Measurements from ENCODE around the gene OXNAD1. TPM values are rescaled to one million over a fixed set of nuclear protein-coding genes. Genes with fewer than 3 reads are reported as not detected.

OXNAD1 gene
- total RNA-seq, 1 experiment from 2014 or later: 12.1 TPM

DNA sequence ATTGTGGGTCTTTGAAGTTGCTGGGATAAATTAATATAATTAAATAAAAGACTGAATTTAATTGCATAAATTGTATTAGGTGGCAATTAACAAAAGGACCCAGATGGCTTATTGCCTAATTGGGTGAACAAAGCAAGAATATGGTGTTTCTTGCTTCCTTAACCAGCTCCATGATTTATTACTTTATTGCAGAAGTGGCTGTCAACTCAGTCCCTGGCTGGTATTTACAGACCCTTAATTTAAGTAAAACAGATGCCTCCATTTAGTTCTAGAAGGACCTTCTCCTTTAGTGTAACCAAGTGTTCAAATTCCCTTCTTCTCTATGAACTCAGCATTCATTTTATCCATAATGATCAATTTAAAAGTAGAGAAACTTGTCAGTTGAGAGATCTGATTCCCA, 35.3 kb upstream of the OXNAD1 start:
- H3K79me2 ChIP-seq (ENCODE audit: insufficient read depth, low read length): no peaks in the 10 kb centered on the region
- no peak overlapping the region for H3K27ac ChIP-seq (ENCODE audit: low read depth, low read length)
- DNase-seq (ENCODE audit: low read depth, low spot score) (no peak), ATAC-seq (no peak)
- CTCF ChIA-PET: no interaction called here
- RAD21 ChIA-PET (ENCODE audit: low non-redundant PET in 1 of 2, low total read pairs in 2 of 2, uncharacterized antibody in 2 of 2, unreplicated experiment in 2 of 2): no interaction called here
- H3K9me3 ChIP-seq (ENCODE audit: control insufficient read depth in 1 of 2, insufficient read depth in 1 of 2, low read depth in 1 of 2, low read length in 2 of 2): no peaks in the 10 kb centered on the region
- intact Hi-C loops (cut with micrococcal nuclease): no loop called here
- H2AFZ ChIP-seq (ENCODE audit: low read depth, low read length, poor library complexity, severe bottlenecking): no peak overlapping the region
- BruUV-seq (replicated peaks): no TSS peak
- no peaks in the 10 kb centered on the region for H4K20me1 ChIP-seq (ENCODE audit: insufficient read depth)
- H3K9ac ChIP-seq (ENCODE audit: low read length): no peak overlapping the region
- H3K4me1 ChIP-seq (ENCODE audit: control insufficient read depth in 1 of 2, insufficient read depth in 2 of 2, low read length in 2 of 2): no peaks in the 10 kb centered on the region
- TF ChIP-seq, protein P1, sequence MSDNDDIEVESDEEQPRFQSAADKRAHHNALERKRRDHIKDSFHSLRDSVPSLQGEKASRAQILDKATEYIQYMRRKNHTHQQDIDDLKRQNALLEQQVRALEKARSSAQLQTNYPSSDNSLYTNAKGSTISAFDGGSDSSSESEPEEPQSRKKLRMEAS (IDR thresholded peaks at IDR 0.05): no peak
- no peak for TF ChIP-seq FOSL1 (IDR thresholded peaks at IDR 0.05; ENCODE audit: low read depth)
- TF ChIP-seq TCF7L2 (IDR thresholded peaks at IDR 0.05; ENCODE audit: borderline replicate concordance, extremely low read depth, insufficient read depth, insufficient read length): no peak
- no peak for TF ChIP-seq EZH2 (IDR thresholded peaks at IDR 0.05)
- TF ChIP-seq POLR2AphosphoS5 (IDR thresholded peaks at IDR 0.05; ENCODE audit: low read depth, low read length): no peak
- TF ChIP-seq JUND (IDR thresholded peaks at IDR 0.05): no peak
- no peak for TF ChIP-seq RAD21 (IDR thresholded peaks at IDR 0.05; ENCODE audit: low read depth)
- TF ChIP-seq ELF1 (IDR thresholded peaks at IDR 0.05; ENCODE audit: borderline replicate concordance, low read depth): no peak
- TF ChIP-seq ZFX (IDR thresholded peaks at IDR 0.05): no peak
- no peak for TF ChIP-seq EZH2phosphoT487 (IDR thresholded peaks at IDR 0.05; ENCODE audit: borderline replicate concordance)
- no peak for TF ChIP-seq SP1 (IDR thresholded peaks at IDR 0.05; ENCODE audit: low read depth)
- no peak for TF ChIP-seq CBX3 (IDR thresholded peaks at IDR 0.05; ENCODE audit: low read depth)
- TF ChIP-seq ZNF274 (IDR thresholded peaks at IDR 0.05; ENCODE audit: low read depth, low read length): no peak
- no peak for TF ChIP-seq SIN3A (IDR thresholded peaks at IDR 0.05; ENCODE audit: low read depth)
- H3K27me3 ChIP-seq (ENCODE audit: insufficient read depth, low read length): no peaks in the 10 kb centered on the region
- H3K9me2 ChIP-seq (ENCODE audit: insufficient read depth): no peaks in the 10 kb centered on the region
- H3K36me3 ChIP-seq (ENCODE audit: control insufficient read depth in 1 of 2, insufficient read depth in 2 of 2, low read length in 2 of 2): no peaks in the 10 kb centered on the region
- H3K4me2 ChIP-seq (ENCODE audit: low read length): no peak overlapping the region
- POLR2A ChIA-PET: no interaction called here
- H3K4me3 ChIP-seq (replicated peaks in 1 of 2; ENCODE audit: low read depth in 1 of 2, low read length in 2 of 2): no peak overlapping the region

DNA sequence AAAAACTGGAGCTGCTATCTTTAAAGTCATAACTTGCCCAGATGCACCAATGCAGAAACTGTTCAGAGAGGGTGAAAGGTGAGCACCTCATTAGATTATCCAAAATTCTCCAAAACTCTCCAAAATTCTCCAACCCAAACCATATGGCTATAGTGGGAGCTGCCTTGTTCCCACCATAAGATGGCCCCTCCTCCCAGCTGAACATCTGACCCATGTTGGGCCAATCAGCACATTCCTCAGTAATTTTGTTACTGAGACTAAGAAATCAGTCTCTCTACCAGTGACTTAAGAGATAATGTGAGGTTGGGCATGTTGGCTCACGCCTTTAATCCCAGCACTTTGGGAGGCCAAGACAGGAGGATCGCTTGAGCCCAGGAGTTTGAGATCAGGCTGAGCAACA, 33.0 kb upstream of the OXNAD1 start:
- no peak overlapping the region for H2AFZ ChIP-seq (ENCODE audit: low read depth, low read length, poor library complexity, severe bottlenecking)
- H3K4me2 ChIP-seq (ENCODE audit: low read length): no peak overlapping the region
- ATAC-seq: peak; percentile 67
- no peaks in the 10 kb centered on the region for H3K27me3 ChIP-seq (ENCODE audit: insufficient read depth, low read length)
- TF ChIP-seq SRF (IDR thresholded peaks at IDR 0.05; ENCODE audit: low read depth) (no peak), POLR2AphosphoS5 (IDR thresholded peaks at IDR 0.05; ENCODE audit: low read depth, low read length) (no peak), EZH2 (IDR thresholded peaks at IDR 0.05) (no peak)
- ChIA-PET CTCF (no interaction called here), POLR2A (no interaction called here), RAD21 (ENCODE audit: low non-redundant PET in 1 of 2, low total read pairs in 2 of 2, uncharacterized antibody in 2 of 2, unreplicated experiment in 2 of 2) (interaction anchor here in 1 of 2 experiments (0.7 kb wide), 1 partner anchor 37 kb away, joined by 4 read pairs; no protein-coding TSS in a partner anchor)
- no peaks in the 10 kb centered on the region for H3K36me3 ChIP-seq (ENCODE audit: control insufficient read depth in 1 of 2, insufficient read depth in 2 of 2, low read length in 2 of 2)
- H3K9me2 ChIP-seq (ENCODE audit: insufficient read depth): no peaks in the 10 kb centered on the region
- DNase-seq (ENCODE audit: low read depth, low spot score): no peak
- intact Hi-C loops (cut with micrococcal nuclease): no loop called here
- H3K79me2 ChIP-seq (ENCODE audit: insufficient read depth, low read length): no peaks in the 10 kb centered on the region
- no peak overlapping the region for H3K4me3 ChIP-seq (replicated peaks in 1 of 2; ENCODE audit: low read depth in 1 of 2, low read length in 2 of 2)
- H3K4me1 ChIP-seq (ENCODE audit: control insufficient read depth in 1 of 2, insufficient read depth in 2 of 2, low read length in 2 of 2): no peaks in the 10 kb centered on the region
- no TSS peak for BruUV-seq (replicated peaks)
- H3K9ac ChIP-seq (ENCODE audit: low read length): no peak overlapping the region
- H4K20me1 ChIP-seq (ENCODE audit: insufficient read depth): no peaks in the 10 kb centered on the region
- H3K9me3 ChIP-seq (ENCODE audit: control insufficient read depth in 1 of 2, insufficient read depth in 1 of 2, low read depth in 1 of 2, low read length in 2 of 2): no peaks in the 10 kb centered on the region
- H3K27ac ChIP-seq (ENCODE audit: low read depth, low read length): no peak overlapping the region

Data from HCT116 (cell line).